Prostate gland (tissue), 2 donors: ENCODE measurements around the gene MYLK.
A peak's percentile ranks its signal among the peaks of the same experiment; 100 is the strongest.

ENCODE experiments used
- CTCF ChIP-seq, 4 experiments: fragments of 200-600 bp in 2 of 4; fragments of 450-650 bp in 2 of 4; sonication (generic) in 2 of 4; IDR thresholded peaks; 1 replicate in 3 of 4; 2 replicates in 1 of 4; pipeline ENCODE4 v1.5.1; 2016 to 2019; ENCODE audit warnings: antibody characterized with exemption in 4 of 4, mild to moderate bottlenecking in 2 of 4, moderate library complexity in 2 of 4
- POLR2AphosphoS5 ChIP-seq: sonication (generic); formaldehyde crosslinking; IDR thresholded peaks from one replicate; pipeline ENCODE4 v1.6.1; 2017; ENCODE audit warnings: antibody characterized with exemption

- TF ChIP-seq CTCF (IDR thresholded peaks at IDR 0.05) (no peak), POLR2AphosphoS5 (peak; percentile 34)
Measured at GRCh38 chr3:123633530-123633929, 250.6 kb downstream of the MYLK start.
